ENCODE measurements around the gene BICDL1. TPM values are rescaled to one million over a fixed set of nuclear protein-coding genes. Genes with fewer than 3 reads are reported as not detected.

BICDL1 gene
- polyA plus RNA-seq, 1 of the 3 experiments (the other 2 are of a cell fraction): 0.35 TPM

DNA sequence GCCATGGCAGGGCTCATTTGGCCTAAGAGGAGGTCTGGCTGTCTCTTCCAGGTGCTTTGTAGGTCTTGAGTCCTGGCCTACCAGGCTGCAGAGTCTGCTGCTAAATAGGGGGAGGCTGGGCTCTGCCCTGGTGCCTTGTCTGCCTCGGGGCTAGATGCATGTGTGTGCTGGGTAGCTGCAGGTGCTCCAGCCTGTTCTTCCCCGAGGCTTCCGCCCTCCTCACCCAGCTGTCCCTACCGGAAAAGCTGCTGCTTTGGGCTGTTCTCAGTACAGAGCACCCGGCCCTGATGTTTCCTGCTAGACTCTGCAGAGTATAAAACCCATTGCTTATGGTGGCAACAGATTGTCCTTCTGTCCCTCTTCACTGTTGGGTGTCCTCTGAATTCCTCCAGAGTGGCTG lies 89.8 kb downstream of the BICDL1 start (continued):
- no peak for TF ChIP-seq RAD21 (IDR thresholded peaks at IDR 0.05; ENCODE audit: low read length)
- no peak for TF ChIP-seq MXI1 (IDR thresholded peaks at IDR 0.05; ENCODE audit: low read depth, low read length)
- no peak for TF ChIP-seq USF2 (IDR thresholded peaks at IDR 0.05; ENCODE audit: borderline replicate concordance, low read depth, low read length)
- no peak for TF ChIP-seq JUND (IDR thresholded peaks at IDR 0.05)
- no peak for TF ChIP-seq SMC3 (IDR thresholded peaks at IDR 0.05; ENCODE audit: low read depth, low read length)
- no peak for TF ChIP-seq CHD2 (IDR thresholded peaks at IDR 0.05; ENCODE audit: low read length, partially characterized antibody)
- no peak for TF ChIP-seq RFX5 (IDR thresholded peaks at IDR 0.05; ENCODE audit: low read length)
- no peak for TF ChIP-seq GATA2 (CRISPR knock-in tag; IDR thresholded peaks at IDR 0.05)
- TF ChIP-seq GABPA (IDR thresholded peaks at IDR 0.05; ENCODE audit: low read depth): no peak
- no peak for TF ChIP-seq SIN3A (IDR thresholded peaks at IDR 0.05; ENCODE audit: borderline replicate concordance, low read depth, low read length)
- TF ChIP-seq FOSL2 (IDR thresholded peaks at IDR 0.05; ENCODE audit: borderline replicate concordance, low read depth): no peak

DNA sequence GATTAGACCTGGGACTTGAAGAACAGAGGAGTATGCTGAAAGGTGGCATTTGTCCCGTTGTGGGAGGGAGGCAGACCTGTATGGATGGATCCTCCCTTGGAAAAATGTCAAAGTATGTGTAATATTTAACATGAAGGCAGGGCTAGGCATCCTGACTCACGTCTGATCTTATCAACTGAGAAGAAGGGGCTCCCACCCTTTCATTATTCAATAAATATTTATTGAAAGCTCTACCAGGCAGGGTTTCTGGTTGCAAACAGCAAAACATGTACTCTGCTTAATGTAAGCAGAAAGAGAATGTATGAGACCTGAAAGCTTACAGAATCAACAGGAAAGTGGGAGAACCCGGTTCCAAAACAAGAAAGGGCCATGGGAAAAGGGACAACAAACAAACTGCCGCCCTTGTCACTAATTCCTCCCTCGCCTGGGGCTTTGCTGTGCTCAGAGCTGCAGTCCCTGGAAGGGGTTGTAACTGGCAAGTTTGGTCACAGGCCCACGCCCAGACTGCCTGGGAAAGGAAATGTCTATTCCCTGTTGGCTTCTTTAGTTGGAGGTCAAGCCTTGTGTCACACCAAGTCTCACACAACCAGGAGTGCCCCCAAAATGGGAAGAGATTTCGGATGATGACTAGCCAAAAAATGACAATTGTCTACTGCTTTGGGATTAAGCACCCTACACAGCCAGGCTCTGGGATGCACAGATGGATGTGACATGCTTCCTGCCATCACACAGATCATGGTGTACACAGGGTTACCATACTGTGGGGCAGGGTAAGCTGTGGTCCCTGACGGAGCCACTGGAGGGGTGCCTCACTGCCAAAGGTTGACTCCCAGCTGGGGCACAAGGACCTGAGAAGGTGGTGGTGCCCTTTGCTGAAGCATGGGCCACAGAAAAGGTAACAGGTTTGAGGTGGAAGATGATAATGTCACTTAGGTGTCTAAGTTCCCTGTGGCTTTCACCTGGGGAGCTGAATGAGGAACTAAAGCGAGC lies 90.7 kb downstream of the BICDL1 start:
- H3K9ac ChIP-seq: no peak overlapping the region
- no peaks in the 10 kb centered on the region for H3K36me3 ChIP-seq (replicated peaks in 1 of 2; ENCODE audit: control insufficient read depth in 1 of 2, insufficient read depth in 2 of 2, low read length in 1 of 2)
- TF ChIP-seq, protein P1, sequence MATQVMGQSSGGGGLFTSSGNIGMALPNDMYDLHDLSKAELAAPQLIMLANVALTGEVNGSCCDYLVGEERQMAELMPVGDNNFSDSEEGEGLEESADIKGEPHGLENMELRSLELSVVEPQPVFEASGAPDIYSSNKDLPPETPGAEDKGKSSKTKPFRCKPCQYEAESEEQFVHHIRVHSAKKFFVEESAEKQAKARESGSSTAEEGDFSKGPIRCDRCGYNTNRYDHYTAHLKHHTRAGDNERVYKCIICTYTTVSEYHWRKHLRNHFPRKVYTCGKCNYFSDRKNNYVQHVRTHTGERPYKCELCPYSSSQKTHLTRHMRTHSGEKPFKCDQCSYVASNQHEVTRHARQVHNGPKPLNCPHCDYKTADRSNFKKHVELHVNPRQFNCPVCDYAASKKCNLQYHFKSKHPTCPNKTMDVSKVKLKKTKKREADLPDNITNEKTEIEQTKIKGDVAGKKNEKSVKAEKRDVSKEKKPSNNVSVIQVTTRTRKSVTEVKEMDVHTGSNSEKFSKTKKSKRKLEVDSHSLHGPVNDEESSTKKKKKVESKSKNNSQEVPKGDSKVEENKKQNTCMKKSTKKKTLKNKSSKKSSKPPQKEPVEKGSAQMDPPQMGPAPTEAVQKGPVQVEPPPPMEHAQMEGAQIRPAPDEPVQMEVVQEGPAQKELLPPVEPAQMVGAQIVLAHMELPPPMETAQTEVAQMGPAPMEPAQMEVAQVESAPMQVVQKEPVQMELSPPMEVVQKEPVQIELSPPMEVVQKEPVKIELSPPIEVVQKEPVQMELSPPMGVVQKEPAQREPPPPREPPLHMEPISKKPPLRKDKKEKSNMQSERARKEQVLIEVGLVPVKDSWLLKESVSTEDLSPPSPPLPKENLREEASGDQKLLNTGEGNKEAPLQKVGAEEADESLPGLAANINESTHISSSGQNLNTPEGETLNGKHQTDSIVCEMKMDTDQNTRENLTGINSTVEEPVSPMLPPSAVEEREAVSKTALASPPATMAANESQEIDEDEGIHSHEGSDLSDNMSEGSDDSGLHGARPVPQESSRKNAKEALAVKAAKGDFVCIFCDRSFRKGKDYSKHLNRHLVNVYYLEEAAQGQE (IDR thresholded peaks at IDR 0.05; ENCODE audit: low read depth, low read length): no peak
- TF ChIP-seq RXRA (IDR thresholded peaks at IDR 0.05; ENCODE audit: borderline replicate concordance, low read depth) (no peak), GABPA (IDR thresholded peaks at IDR 0.05; ENCODE audit: low read depth) (no peak), YY1 (IDR thresholded peaks at IDR 0.05; ENCODE audit: low read depth) (no peak)
- TF ChIP-seq, protein P2, sequence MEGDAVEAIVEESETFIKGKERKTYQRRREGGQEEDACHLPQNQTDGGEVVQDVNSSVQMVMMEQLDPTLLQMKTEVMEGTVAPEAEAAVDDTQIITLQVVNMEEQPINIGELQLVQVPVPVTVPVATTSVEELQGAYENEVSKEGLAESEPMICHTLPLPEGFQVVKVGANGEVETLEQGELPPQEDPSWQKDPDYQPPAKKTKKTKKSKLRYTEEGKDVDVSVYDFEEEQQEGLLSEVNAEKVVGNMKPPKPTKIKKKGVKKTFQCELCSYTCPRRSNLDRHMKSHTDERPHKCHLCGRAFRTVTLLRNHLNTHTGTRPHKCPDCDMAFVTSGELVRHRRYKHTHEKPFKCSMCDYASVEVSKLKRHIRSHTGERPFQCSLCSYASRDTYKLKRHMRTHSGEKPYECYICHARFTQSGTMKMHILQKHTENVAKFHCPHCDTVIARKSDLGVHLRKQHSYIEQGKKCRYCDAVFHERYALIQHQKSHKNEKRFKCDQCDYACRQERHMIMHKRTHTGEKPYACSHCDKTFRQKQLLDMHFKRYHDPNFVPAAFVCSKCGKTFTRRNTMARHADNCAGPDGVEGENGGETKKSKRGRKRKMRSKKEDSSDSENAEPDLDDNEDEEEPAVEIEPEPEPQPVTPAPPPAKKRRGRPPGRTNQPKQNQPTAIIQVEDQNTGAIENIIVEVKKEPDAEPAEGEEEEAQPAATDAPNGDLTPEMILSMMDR (IDR thresholded peaks at IDR 0.05): no peak
- 56% methylated on average over 9 of the region's 9 CpGs for WGBS (ENCODE audit: low lambda C conversion rate)
- no peaks in the 10 kb centered on the region for H4K20me1 ChIP-seq (ENCODE audit: insufficient read depth)
- no peaks in the 10 kb centered on the region for H3K9me2 ChIP-seq
- H3K4me3 ChIP-seq (ENCODE audit: low read depth in 2 of 2, low read length in 1 of 2): no peak overlapping the region
- CTCF ChIA-PET: interaction anchor here (0.6 to 1.3 kb wide), 2 partner anchors 32 to 714 kb away, joined by 3 to 4 read pairs; no protein-coding TSS in a partner anchor
- H3F3A ChIP-seq (replicated peaks; ENCODE audit: insufficient read depth): no peaks in the 10 kb centered on the region
- no peak overlapping the region for H3K4me2 ChIP-seq
- H3K4me1 ChIP-seq (ENCODE audit: control insufficient read depth in 1 of 2, insufficient read depth in 2 of 2, low read depth in 1 of 2, low read length in 1 of 2): no peaks in the 10 kb centered on the region; a peak in 1 of 4 replicates
- no peak overlapping the region for H2AFZ ChIP-seq (ENCODE audit: low read depth)
- no peaks in the 10 kb centered on the region for H3K79me2 ChIP-seq (ENCODE audit: insufficient read depth)
- POLR2A ChIA-PET: no interaction called here
- no peak for DNase-seq
- no peaks in the 10 kb centered on the region; the same call in 1 of the 2 replicates for H3K27me3 ChIP-seq (ENCODE audit: insufficient read depth)
- no peak overlapping the region for H3K27ac ChIP-seq (ENCODE audit: low read depth in 2 of 2, low read length in 1 of 2)
- H3K9me3 ChIP-seq: no peaks in the 10 kb centered on the region
